ENCODE results near the gene HNRNPR. TPM values are rescaled to one million over a fixed set of nuclear protein-coding genes. Genes with fewer than 3 reads are reported as not detected.
"Not testable (repeated sequence)": the region's sequence is repeated elsewhere in the genome, so short reads cannot be mapped to it uniquely, and the experiment has no call there.

Gene HNRNPR
- total RNA-seq, 1 experiment from 2014 or later, result 148 TPM

GRCh38 chr1:23374079-23374735, 30.1 kb upstream of the HNRNPR start:
- H3K27me3 ChIP-seq (ENCODE audit: control insufficient read depth, insufficient read depth, low read length), result peaks cover 73% of the 10 kb centered on the region
- not testable (repeated sequence) for DNase-seq; H3K4me3 ChIP-seq (ENCODE audit: insufficient read depth, low read depth, low read length); H3K36me3 ChIP-seq (replicated peaks; ENCODE audit: control insufficient read depth, insufficient read depth, low read length)

GRCh38 chr1:23371987-23372880, 28.1 kb upstream of the HNRNPR start:
- peaks cover 75% of the 10 kb centered on the region for H3K27me3 ChIP-seq (ENCODE audit: control insufficient read depth, insufficient read depth, low read length)
- H3K4me3 ChIP-seq (ENCODE audit: insufficient read depth, low read depth, low read length), result no peak overlapping the region
- no peak for DNase-seq
- no peaks in the 10 kb centered on the region for H3K36me3 ChIP-seq (replicated peaks; ENCODE audit: control insufficient read depth, insufficient read depth, low read length)

- peak; percentile 86 for DNase-seq
- Histone ChIP-seq H3K27me3 (ENCODE audit: control insufficient read depth, insufficient read depth, low read length) (peaks cover 82% of the 10 kb centered on the region), H3K36me3 (replicated peaks; ENCODE audit: control insufficient read depth, insufficient read depth, low read length) (no peaks in the 10 kb centered on the region), H3K4me3 (ENCODE audit: insufficient read depth, low read depth, low read length) (no peak overlapping the region)
Measured at GRCh38 chr1:23370709-23371584, 26.9 kb upstream of the HNRNPR start.

GRCh38 chr1:23370330-23370708, 26.2 kb upstream of the HNRNPR start:
- H3K36me3 ChIP-seq (replicated peaks; ENCODE audit: control insufficient read depth, insufficient read depth, low read length), result no peaks in the 10 kb centered on the region
- peaks cover 79% of the 10 kb centered on the region for H3K27me3 ChIP-seq (ENCODE audit: control insufficient read depth, insufficient read depth, low read length)
- DNase-seq, result no peak
- H3K4me3 ChIP-seq (ENCODE audit: insufficient read depth, low read depth, low read length), result no peak overlapping the region

- Histone ChIP-seq H3K36me3 (replicated peaks; ENCODE audit: control insufficient read depth, insufficient read depth, low read length) (no peaks in the 10 kb centered on the region), H3K27me3 (ENCODE audit: control insufficient read depth, insufficient read depth, low read length) (peaks cover 78% of the 10 kb centered on the region), H3K4me3 (ENCODE audit: insufficient read depth, low read depth, low read length) (peak within 1 kb of the TSS; percentile 90)
- no peak for DNase-seq
Measured at GRCh38 chr1:23369335-23370013, 25.4 kb upstream of the HNRNPR start, which contains the start of gene ZNF436. Gene ZNF436, minus strand, starts transcription at chr1:23369836. Its CDS starts 1,831 bp downstream, at chr1:23368005.

GRCh38 chr1:23368562-23369334, 24.7 kb upstream of the HNRNPR start:
- peak overlapping the region; percentile 90 for H3K4me3 ChIP-seq (ENCODE audit: insufficient read depth, low read depth, low read length)
- no peaks in the 10 kb centered on the region for H3K36me3 ChIP-seq (replicated peaks; ENCODE audit: control insufficient read depth, insufficient read depth, low read length)
- peaks cover 73% of the 10 kb centered on the region for H3K27me3 ChIP-seq (ENCODE audit: control insufficient read depth, insufficient read depth, low read length)
- peak; percentile 94 for DNase-seq

GRCh38 chr1:23367791-23368561, 23.9 kb upstream of the HNRNPR start:
- H3K27me3 ChIP-seq (ENCODE audit: control insufficient read depth, insufficient read depth, low read length), result peaks cover 70% of the 10 kb centered on the region
- DNase-seq, result peak; percentile 98
- peak overlapping the region; percentile 90 for H3K4me3 ChIP-seq (ENCODE audit: insufficient read depth, low read depth, low read length)
- no peaks in the 10 kb centered on the region for H3K36me3 ChIP-seq (replicated peaks; ENCODE audit: control insufficient read depth, insufficient read depth, low read length)

- no peaks in the 10 kb centered on the region; the same call in 1 of the 2 replicates for H3K36me3 ChIP-seq (replicated peaks; ENCODE audit: control insufficient read depth, insufficient read depth, low read length)
- peaks cover 70% of the 10 kb centered on the region for H3K27me3 ChIP-seq (ENCODE audit: control insufficient read depth, insufficient read depth, low read length)
- DNase-seq, result no peak
- peak overlapping the region; percentile 90 for H3K4me3 ChIP-seq (ENCODE audit: insufficient read depth, low read depth, low read length)
Measured at GRCh38 chr1:23367451-23367790, 23.3 kb upstream of the HNRNPR start.

- Histone ChIP-seq H3K4me3 (ENCODE audit: insufficient read depth, low read depth, low read length) (no peak overlapping the region), H3K36me3 (replicated peaks; ENCODE audit: control insufficient read depth, insufficient read depth, low read length) (peaks cover 1% of the 10 kb centered on the region; the same call in 1 of the 2 replicates), H3K27me3 (ENCODE audit: control insufficient read depth, insufficient read depth, low read length) (peaks cover 70% of the 10 kb centered on the region)
- no peak for DNase-seq
Measured at GRCh38 chr1:23366598-23366997, 22.5 kb upstream of the HNRNPR start.

- no peak for DNase-seq
- Histone ChIP-seq H3K36me3 (replicated peaks; ENCODE audit: control insufficient read depth, insufficient read depth, low read length) (peaks cover 1% of the 10 kb centered on the region; the same call in 1 of the 2 replicates), H3K27me3 (ENCODE audit: control insufficient read depth, insufficient read depth, low read length) (peaks cover 70% of the 10 kb centered on the region), H3K4me3 (ENCODE audit: insufficient read depth, low read depth, low read length) (no peak overlapping the region)
Measured at GRCh38 chr1:23366146-23366545, 22.1 kb upstream of the HNRNPR start.

- peaks cover 78% of the 10 kb centered on the region for H3K27me3 ChIP-seq (ENCODE audit: control insufficient read depth, insufficient read depth, low read length)
- H3K4me3 ChIP-seq (ENCODE audit: insufficient read depth, low read depth, low read length), result no peak overlapping the region
- DNase-seq, result no peak
- peaks cover 1% of the 10 kb centered on the region; the same call in 1 of the 2 replicates for H3K36me3 ChIP-seq (replicated peaks; ENCODE audit: control insufficient read depth, insufficient read depth, low read length)
Measured at GRCh38 chr1:23362218-23362713, 18.2 kb upstream of the HNRNPR start.

- no peak overlapping the region for H3K4me3 ChIP-seq (ENCODE audit: insufficient read depth, low read depth, low read length)
- H3K36me3 ChIP-seq (replicated peaks; ENCODE audit: control insufficient read depth, insufficient read depth, low read length), result peaks cover 1% of the 10 kb centered on the region; the same call in 1 of the 2 replicates
- H3K27me3 ChIP-seq (ENCODE audit: control insufficient read depth, insufficient read depth, low read length), result peaks cover 93% of the 10 kb centered on the region
- DNase-seq, result no peak
Measured at GRCh38 chr1:23358310-23358875, 14.3 kb upstream of the HNRNPR start.
